ENCODE data around the gene ITGB1.
A peak's percentile ranks its signal among the peaks of the same experiment; 100 is the strongest.
"Not testable (repeated sequence)": the region's sequence is repeated elsewhere in the genome, so short reads cannot be mapped to it uniquely, and the experiment has no call there.

ITGB1 gene

GRCh38 chr10:32958085-32959005 lies at the start of gene ITGB1:
TSS of gene ITGB1 (minus strand) at chr10:32958230. CDS start at chr10:32935558, 22,672 bp downstream.
- peak; percentile 65 to 83 (median 78) for DNase-seq

GRCh38 chr10:33006342-33006887 lies 48.4 kb upstream of the ITGB1 start:
- DNase-seq = no peak

- DNase-seq = peak in 1 of 6 experiments; percentile 19
Measured at GRCh38 chr10:33005322-33006301, 47.6 kb upstream of the ITGB1 start.

GRCh38 chr10:33001908-33002492 lies 44.0 kb upstream of the ITGB1 start:
- DNase-seq = no peak

GRCh38 chr10:32998060-32998581 lies 40.1 kb upstream of the ITGB1 start:
- DNase-seq = not testable (repeated sequence)

- no peak for DNase-seq
Measured at GRCh38 chr10:32995751-32996150, 37.7 kb upstream of the ITGB1 start.

GRCh38 chr10:32995066-32995622 lies 37.1 kb upstream of the ITGB1 start:
- no peak for DNase-seq

- not testable (repeated sequence) for DNase-seq
Measured at GRCh38 chr10:32994632-32995031, 36.6 kb upstream of the ITGB1 start.

- not testable (repeated sequence) for DNase-seq
Measured at GRCh38 chr10:32992310-32992709, 34.3 kb upstream of the ITGB1 start.

- no peak for DNase-seq
Measured at GRCh38 chr10:32990811-32991210, 32.8 kb upstream of the ITGB1 start.

- DNase-seq = no peak
Measured at GRCh38 chr10:32988604-32989003, 30.6 kb upstream of the ITGB1 start.

GRCh38 chr10:32987172-32987571 lies 29.1 kb upstream of the ITGB1 start:
- no peak for DNase-seq

- no peak for DNase-seq
Measured at GRCh38 chr10:32985775-32986350, 27.8 kb upstream of the ITGB1 start.

- DNase-seq = no peak
Measured at GRCh38 chr10:32985341-32985764, 27.3 kb upstream of the ITGB1 start.

- no peak for DNase-seq
Measured at GRCh38 chr10:32984003-32984600, 26.1 kb upstream of the ITGB1 start.

GRCh38 chr10:32982911-32983909 lies 25.2 kb upstream of the ITGB1 start:
- DNase-seq = no peak

GRCh38 chr10:32982293-32982709 lies 24.3 kb upstream of the ITGB1 start:
- no peak for DNase-seq

- peak in 2 of 6 experiments; percentile 15 to 20 for DNase-seq
Measured at GRCh38 chr10:32981760-32982159, 23.7 kb upstream of the ITGB1 start.

- peak; percentile 57 to 70 (median 63) for DNase-seq
Measured at GRCh38 chr10:32980558-32981468, 22.8 kb upstream of the ITGB1 start.
